Mononuclear cell (primary cell): ENCODE data around the gene ARFGAP1. TPM values are rescaled to one million over a fixed set of nuclear protein-coding genes. Genes with fewer than 3 reads are reported as not detected.

Source experiments
- H3K27me3 ChIP-seq: 2 replicates; pipeline ENCODE4 v1.6.0; 2011; ENCODE audit warnings: low read length, control low read depth; ENCODE audit not compliant: insufficient read depth
- H3K4me1 ChIP-seq: 2 replicates; pipeline ENCODE4 v1.5.1; 2011; ENCODE audit warnings: mild to moderate bottlenecking, low read length, control low read depth; ENCODE audit not compliant: insufficient read depth
- H3K4me3 ChIP-seq: 2 replicates; pipeline ENCODE4 v1.5.1; 2011; ENCODE audit warnings: mild to moderate bottlenecking, low read length, moderate library complexity
- H3K9me3 ChIP-seq: 2 replicates; pipeline ENCODE4 v1.5.1; 2011; ENCODE audit warnings: low read depth, mild to moderate bottlenecking, control low read depth, low read length
- total RNA-seq: library from RNA; depleted of rRNA; stranded (reverse); fragments of >200 nt; gene quantifications from one replicate; pipeline ENCODE4 v1.2.3, GENCODE V29; 2012

The ARFGAP1 gene
- total RNA-seq, result 36.4 TPM

- no peaks in the 10 kb centered on the region for H3K9me3 ChIP-seq
- H3K4me3 ChIP-seq, result peak within 1 kb of the TSS; percentile 71
- H3K27me3 ChIP-seq, result no peaks in the 10 kb centered on the region
- peaks cover 17% of the 10 kb centered on the region for H3K4me1 ChIP-seq
Measured at GRCh38 chr20:63272105-63273058, at the start of gene ARFGAP1. Gene ARFGAP1 (plus strand): TSS chr20:63272813. CDS start chr20:63275581, 2,768 bp downstream.

DNA sequence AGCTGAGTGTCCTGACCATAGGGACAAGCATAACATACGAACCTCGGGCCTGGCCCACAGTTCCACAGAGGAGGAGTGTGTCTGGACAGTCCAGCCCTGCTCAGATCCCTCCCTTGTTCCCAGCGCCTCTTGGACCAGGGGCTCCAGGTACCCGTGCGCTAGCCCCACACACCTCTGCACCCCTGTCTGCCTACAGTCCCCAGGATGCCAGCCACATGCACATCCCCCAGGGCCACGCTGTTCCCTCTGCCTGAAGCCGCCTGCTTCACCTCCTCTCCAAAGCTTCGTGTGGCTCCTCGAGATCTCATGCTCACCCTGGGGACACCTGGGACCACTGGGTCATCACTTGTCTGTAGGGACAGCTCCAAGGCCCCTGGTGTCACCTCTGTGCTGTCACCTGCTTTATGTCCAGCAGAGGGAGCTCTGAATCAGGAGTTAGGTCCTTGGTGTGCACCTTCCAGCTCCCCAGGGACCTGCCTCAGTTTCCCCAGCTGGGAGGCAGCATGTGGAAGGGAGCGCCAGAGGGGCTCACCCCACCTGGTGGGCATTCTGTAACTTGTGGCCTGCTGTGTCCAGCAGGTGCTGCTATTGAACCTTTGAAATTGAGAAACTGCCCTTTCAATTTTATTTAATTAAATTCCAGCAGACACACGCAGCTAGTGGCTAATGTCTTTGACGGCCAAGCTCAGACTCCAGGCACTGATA lies 49.3 kb upstream of the ARFGAP1 start:
- Histone ChIP-seq H3K4me1 (no peaks in the 10 kb centered on the region), H3K9me3 (no peaks in the 10 kb centered on the region), H3K4me3 (no peak overlapping the region), H3K27me3 (no peaks in the 10 kb centered on the region)

GRCh38 chr20:63223826-63224207 lies 48.8 kb upstream of the ARFGAP1 start:
- H3K9me3 ChIP-seq, result no peaks in the 10 kb centered on the region
- H3K4me3 ChIP-seq, result no peak overlapping the region
- no peaks in the 10 kb centered on the region for H3K4me1 ChIP-seq
- no peaks in the 10 kb centered on the region for H3K27me3 ChIP-seq

DNA sequence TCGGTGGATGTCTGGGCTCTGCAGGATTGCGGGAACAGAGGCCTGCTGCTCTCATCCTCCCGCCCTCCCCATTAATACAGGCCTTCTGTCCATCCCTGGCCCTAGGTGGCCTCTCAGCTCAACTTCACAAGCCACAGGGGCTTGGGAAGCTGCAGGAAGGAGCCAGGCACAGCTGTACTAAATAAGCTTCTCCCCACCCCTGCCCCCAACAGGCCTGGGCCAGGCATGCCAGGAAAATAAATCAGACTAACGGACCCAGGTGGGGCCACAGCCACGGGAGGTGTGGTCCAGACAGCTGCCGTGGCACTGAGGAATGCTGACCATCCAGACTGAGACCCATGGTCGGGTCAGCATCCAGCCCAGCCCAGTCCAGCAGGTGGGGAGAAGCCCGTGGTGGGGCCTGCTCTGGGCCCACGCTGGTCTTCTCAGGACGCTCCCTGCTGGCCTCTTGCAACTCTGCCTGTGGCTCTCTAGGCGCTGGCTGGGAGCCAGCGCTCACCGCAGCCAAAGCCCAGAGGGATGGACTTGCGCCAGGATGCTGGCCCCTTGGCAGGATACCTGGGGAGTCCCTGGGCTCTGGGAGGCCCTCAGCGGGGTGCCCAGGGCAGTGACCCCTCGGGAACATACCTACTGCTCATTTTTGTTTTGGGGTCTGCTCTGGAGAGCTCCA lies 48.1 kb upstream of the ARFGAP1 start:
- Histone ChIP-seq H3K27me3 (peaks cover 3% of the 10 kb centered on the region), H3K4me3 (no peak overlapping the region), H3K9me3 (no peaks in the 10 kb centered on the region), H3K4me1 (no peaks in the 10 kb centered on the region)

- no peaks in the 10 kb centered on the region for H3K9me3 ChIP-seq
- peaks cover 7% of the 10 kb centered on the region for H3K27me3 ChIP-seq
- H3K4me3 ChIP-seq, result no peak overlapping the region
- H3K4me1 ChIP-seq, result no peaks in the 10 kb centered on the region
Measured at GRCh38 chr20:63225082-63225454, 47.5 kb upstream of the ARFGAP1 start.

- H3K9me3 ChIP-seq, result no peaks in the 10 kb centered on the region
- H3K4me1 ChIP-seq, result no peaks in the 10 kb centered on the region
- H3K4me3 ChIP-seq, result no peak overlapping the region
- peaks cover 16% of the 10 kb centered on the region for H3K27me3 ChIP-seq
Measured at GRCh38 chr20:63226042-63226943, 46.3 kb upstream of the ARFGAP1 start.

- Histone ChIP-seq H3K27me3 (peaks cover 16% of the 10 kb centered on the region), H3K4me1 (no peaks in the 10 kb centered on the region), H3K4me3 (no peak overlapping the region)
Measured at GRCh38 chr20:63227260-63227659, 45.4 kb upstream of the ARFGAP1 start.

GRCh38 chr20:63228806-63229205 lies 43.8 kb upstream of the ARFGAP1 start:
- H3K27me3 ChIP-seq, result peaks cover 16% of the 10 kb centered on the region
- H3K9me3 ChIP-seq, result no peaks in the 10 kb centered on the region
- H3K4me1 ChIP-seq, result no peaks in the 10 kb centered on the region
- no peak overlapping the region for H3K4me3 ChIP-seq

More at GRCh38 chr20:63227260-63227659, 45.4 kb upstream of the ARFGAP1 start:
- H3K9me3 ChIP-seq, result no peaks in the 10 kb centered on the region

DNA sequence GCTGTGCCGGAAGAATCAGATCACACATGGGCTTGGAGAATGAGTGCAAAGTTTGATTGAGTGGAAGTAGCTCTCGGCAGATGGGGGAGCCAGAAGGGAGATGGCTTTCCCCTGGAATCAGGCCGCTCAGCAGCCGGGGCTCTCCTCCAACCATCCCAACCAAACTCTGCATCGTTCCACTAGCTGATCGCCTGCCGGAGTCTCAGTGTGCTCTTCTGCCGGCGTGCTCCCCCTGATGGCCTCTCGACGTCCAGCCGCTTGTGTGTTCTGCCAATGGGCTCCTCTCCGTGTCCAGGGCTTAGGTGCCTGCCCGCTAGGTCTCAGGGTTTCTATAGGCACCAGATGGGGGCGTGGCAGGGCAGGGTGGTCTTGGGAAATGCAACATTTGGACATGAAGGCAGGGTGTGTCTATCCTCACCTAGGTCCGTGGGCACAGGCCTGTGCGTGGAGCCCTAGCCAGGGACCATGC lies 41.8 kb upstream of the ARFGAP1 start:
- H3K4me3 ChIP-seq, result no peak overlapping the region
- H3K27me3 ChIP-seq, result peaks cover 16% of the 10 kb centered on the region
- no peaks in the 10 kb centered on the region for H3K4me1 ChIP-seq
- no peaks in the 10 kb centered on the region for H3K9me3 ChIP-seq

GRCh38 chr20:63232235-63233060 lies 40.2 kb upstream of the ARFGAP1 start:
- Histone ChIP-seq H3K9me3 (no peaks in the 10 kb centered on the region), H3K4me1 (no peaks in the 10 kb centered on the region), H3K27me3 (peaks cover 16% of the 10 kb centered on the region), H3K4me3 (no peak overlapping the region)

GRCh38 chr20:63233061-63233344 lies 39.6 kb upstream of the ARFGAP1 start:
- no peaks in the 10 kb centered on the region for H3K4me1 ChIP-seq
- peaks cover 16% of the 10 kb centered on the region for H3K27me3 ChIP-seq
- H3K9me3 ChIP-seq, result no peaks in the 10 kb centered on the region
- H3K4me3 ChIP-seq, result no peak overlapping the region

GRCh38 chr20:63233924-63234323 lies 38.7 kb upstream of the ARFGAP1 start:
- H3K4me1 ChIP-seq, result no peaks in the 10 kb centered on the region
- no peak overlapping the region for H3K4me3 ChIP-seq
- peaks cover 16% of the 10 kb centered on the region for H3K27me3 ChIP-seq
- no peaks in the 10 kb centered on the region for H3K9me3 ChIP-seq

GRCh38 chr20:63234693-63235398 lies 37.8 kb upstream of the ARFGAP1 start:
- no peaks in the 10 kb centered on the region for H3K9me3 ChIP-seq
- peaks cover 10% of the 10 kb centered on the region for H3K27me3 ChIP-seq
- no peak overlapping the region for H3K4me3 ChIP-seq
- no peaks in the 10 kb centered on the region for H3K4me1 ChIP-seq
